ENCODE results near the gene PLXDC2. TPM values are rescaled to one million over a fixed set of nuclear protein-coding genes. Genes with fewer than 3 reads are reported as not detected.

The PLXDC2 gene
- total RNA-seq, 8 experiments from 2014 or later = 3.7 to 129 (median 7.6) TPM

DNA sequence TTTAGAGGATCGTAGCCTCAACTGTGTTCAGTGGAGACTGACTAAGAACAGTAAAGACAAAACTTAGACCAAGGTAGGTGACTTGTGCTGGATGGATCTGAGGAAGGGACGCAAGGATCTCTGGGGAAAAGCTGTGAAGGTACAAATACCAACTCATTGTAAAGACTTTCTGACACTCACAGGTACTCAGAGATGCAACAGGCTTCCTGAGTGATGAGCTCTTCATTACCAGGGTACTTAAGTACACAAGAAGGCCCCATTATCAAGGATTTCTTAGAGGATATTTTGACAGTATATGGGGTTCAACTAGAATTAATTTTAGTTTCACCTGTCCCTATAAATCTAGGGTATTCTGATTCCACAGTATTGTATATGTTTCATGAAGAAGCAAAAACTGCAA, 440.7 kb downstream of the PLXDC2 start:
- Histone ChIP-seq H3K27ac (no peak overlapping the region), H3K4me1 (replicated peaks in 1 of 2) (no peaks in the 10 kb centered on the region), H3K4me3 (no peak overlapping the region)
- no peak for ATAC-seq (replicated peaks in 6 of 8)
- WGBS, 10 experiments = 29 to 100% (median 100%) methylated on average over 1 to 2 of the region's 2 CpGs; no CpG with 5 or more reads in 3 of the 10 experiments
- in situ Hi-C loops (cut with MboI; ENCODE audit: low pct_unique_long_range_greater_than_20kb in 2 of 9, low sequenced_read_pairs in 9 of 9, unreplicated experiment in 9 of 9) = no loop called here

DNA sequence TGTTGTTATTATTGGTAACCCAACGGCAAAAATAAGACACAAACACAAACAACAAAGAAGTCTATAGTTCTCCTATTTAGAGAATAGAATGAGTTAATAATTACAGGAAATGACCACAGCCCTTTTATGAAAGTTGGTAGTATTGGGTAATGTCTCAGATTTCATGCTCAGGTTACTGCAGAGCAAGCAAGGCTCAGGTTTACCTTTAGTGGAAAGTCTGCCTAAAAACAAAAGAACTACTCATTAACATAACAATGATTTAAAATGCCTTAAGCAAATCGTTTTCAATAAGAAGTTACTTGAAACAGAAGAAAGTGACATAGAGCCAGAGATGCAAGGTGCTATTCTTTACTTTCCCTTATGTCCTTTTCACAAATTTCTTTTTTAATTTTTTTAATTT, 441.2 kb downstream of the PLXDC2 start:
- in situ Hi-C loops (cut with MboI; ENCODE audit: low pct_unique_long_range_greater_than_20kb in 2 of 9, low sequenced_read_pairs in 9 of 9, unreplicated experiment in 9 of 9) = no loop called here
- Histone ChIP-seq H3K27ac (no peak overlapping the region), H3K4me3 (no peak overlapping the region)

DNA sequence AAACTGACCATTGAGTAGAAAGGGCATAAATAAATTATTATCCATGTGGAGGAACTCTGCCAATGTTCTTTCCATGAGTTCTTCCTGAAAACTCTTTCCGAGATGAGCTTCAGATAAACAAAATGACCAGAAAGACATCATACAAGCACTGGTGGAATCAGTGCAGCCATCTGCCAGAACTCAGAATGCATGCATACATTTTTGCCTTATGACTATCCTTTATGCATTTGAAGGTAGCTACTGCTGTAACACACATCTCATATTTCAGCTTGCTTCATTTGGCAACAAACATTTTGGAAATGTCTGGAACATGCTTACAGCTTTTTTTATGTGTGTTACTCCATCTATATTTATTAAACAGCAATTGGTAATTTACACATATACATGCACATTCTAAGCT, 448.9 kb downstream of the PLXDC2 start:
- H3K27ac ChIP-seq = no peak overlapping the region
- peak in 1 of 8 experiments; percentile 38 for ATAC-seq (replicated peaks in 6 of 8)

More for the DNA sequence above, 441.2 kb downstream of the PLXDC2 start:
- ATAC-seq (replicated peaks in 6 of 8) = no peak
- WGBS, 10 experiments = 10 to 50% (median 25%) methylated on average over 1 to 2 of the region's 2 CpGs
- H3K4me1 ChIP-seq (replicated peaks in 1 of 2) = no peaks in the 10 kb centered on the region

GRCh38 chr10:20267734-20268133, 451.5 kb downstream of the PLXDC2 start:
- Histone ChIP-seq H3K4me3 (no peak overlapping the region), H3K27ac (no peak overlapping the region), H3K4me1 (replicated peaks in 1 of 2) (peaks cover 0 to 6% of the 10 kb centered on the region in 2 donors)
- no peak for ATAC-seq (replicated peaks in 6 of 8)
- in situ Hi-C loops (cut with MboI; ENCODE audit: low pct_unique_long_range_greater_than_20kb in 2 of 9, low sequenced_read_pairs in 9 of 9, unreplicated experiment in 9 of 9) = no loop called here

More for the DNA sequence above, 448.9 kb downstream of the PLXDC2 start:
- 0 to 100% (median 94%) methylated on average over 1 of the region's 1 CpG for WGBS, 10 experiments
- peaks cover 0 to 6% of the 10 kb centered on the region in 2 donors for H3K4me1 ChIP-seq (replicated peaks in 1 of 2)
- in situ Hi-C loops (cut with MboI; ENCODE audit: low pct_unique_long_range_greater_than_20kb in 2 of 9, low sequenced_read_pairs in 9 of 9, unreplicated experiment in 9 of 9) = no loop called here
- no peak overlapping the region for H3K4me3 ChIP-seq

DNA sequence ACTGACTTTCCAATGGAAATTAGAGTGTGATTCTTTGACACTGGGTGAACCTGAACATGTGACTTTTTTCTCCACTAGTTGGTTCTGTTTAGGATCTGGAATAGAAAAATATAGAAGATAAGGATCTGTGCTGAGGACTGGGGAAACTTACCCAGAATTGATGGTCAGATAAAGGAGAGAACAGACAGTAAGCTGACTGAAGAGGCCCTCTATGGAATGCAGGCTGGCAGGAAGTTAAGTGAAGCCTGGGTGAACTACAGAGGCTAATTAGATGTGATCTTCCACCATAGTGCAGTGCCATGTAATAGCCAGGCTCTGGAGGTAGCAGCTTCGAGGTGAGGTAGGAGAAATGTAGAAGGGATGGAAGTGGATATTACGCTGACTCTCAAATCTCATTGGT, 455.3 kb downstream of the PLXDC2 start:
- ATAC-seq (replicated peaks in 6 of 8) = no peak
- in situ Hi-C loops (cut with MboI; ENCODE audit: low pct_unique_long_range_greater_than_20kb in 2 of 9, low sequenced_read_pairs in 9 of 9, unreplicated experiment in 9 of 9) = no loop called here

GRCh38 chr10:20272608-20273007, 456.4 kb downstream of the PLXDC2 start:
- in situ Hi-C loops (cut with MboI; ENCODE audit: low pct_unique_long_range_greater_than_20kb in 2 of 9, low sequenced_read_pairs in 9 of 9, unreplicated experiment in 9 of 9) = no loop called here
- Histone ChIP-seq H3K4me3 (no peak overlapping the region), H3K4me1 (replicated peaks in 1 of 2) (peaks cover 0 to 15% of the 10 kb centered on the region in 2 donors), H3K27ac (no peak overlapping the region)
- WGBS, 10 experiments = 9 to 100% (median 60%) methylated on average over 1 to 2 of the region's 2 CpGs; no CpG with 5 or more reads in 1 of the 10 experiments
- ATAC-seq (replicated peaks in 6 of 8) = no peak

More for the DNA sequence above, 455.3 kb downstream of the PLXDC2 start:
- WGBS, 10 experiments = 17 to 100% (median 75%) methylated on average over 1 to 2 of the region's 2 CpGs; no CpG with 5 or more reads in 2 of the 10 experiments
- H3K4me1 ChIP-seq (replicated peaks in 1 of 2) = peaks cover 0 to 12% of the 10 kb centered on the region in 2 donors
- H3K4me3 ChIP-seq = no peak overlapping the region
- H3K27ac ChIP-seq = no peak overlapping the region

DNA sequence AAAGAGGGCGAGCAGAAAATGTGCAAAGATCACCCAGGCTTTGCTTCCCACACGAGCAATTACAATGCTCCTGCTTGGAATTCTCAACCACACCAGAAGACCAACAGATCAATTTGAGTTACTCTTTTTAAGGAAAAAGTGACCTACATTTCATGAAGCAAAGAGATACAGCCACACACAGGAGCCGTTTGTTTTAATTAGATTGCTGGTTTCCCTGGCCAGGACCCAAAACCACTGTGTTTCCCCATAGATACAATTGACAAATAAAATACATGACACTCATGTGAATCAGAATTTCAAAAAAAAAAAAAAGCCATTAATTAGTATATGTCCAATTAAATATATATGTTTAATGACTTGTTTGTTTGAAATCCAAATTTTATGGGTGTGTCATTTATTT, 458.3 kb downstream of the PLXDC2 start:
- H3K27ac ChIP-seq = no peak overlapping the region
- WGBS, 10 experiments = 6 to 100% (median 82%) methylated on average over 1 to 3 of the region's 3 CpGs
- H3K4me3 ChIP-seq = no peak overlapping the region
- in situ Hi-C loops (cut with MboI; ENCODE audit: low pct_unique_long_range_greater_than_20kb in 2 of 9, low sequenced_read_pairs in 9 of 9, unreplicated experiment in 9 of 9) = no loop called here
- no peak for ATAC-seq (replicated peaks in 6 of 8)
- H3K4me1 ChIP-seq (replicated peaks in 1 of 2) = peaks cover 0 to 9% of the 10 kb centered on the region in 2 donors

DNA sequence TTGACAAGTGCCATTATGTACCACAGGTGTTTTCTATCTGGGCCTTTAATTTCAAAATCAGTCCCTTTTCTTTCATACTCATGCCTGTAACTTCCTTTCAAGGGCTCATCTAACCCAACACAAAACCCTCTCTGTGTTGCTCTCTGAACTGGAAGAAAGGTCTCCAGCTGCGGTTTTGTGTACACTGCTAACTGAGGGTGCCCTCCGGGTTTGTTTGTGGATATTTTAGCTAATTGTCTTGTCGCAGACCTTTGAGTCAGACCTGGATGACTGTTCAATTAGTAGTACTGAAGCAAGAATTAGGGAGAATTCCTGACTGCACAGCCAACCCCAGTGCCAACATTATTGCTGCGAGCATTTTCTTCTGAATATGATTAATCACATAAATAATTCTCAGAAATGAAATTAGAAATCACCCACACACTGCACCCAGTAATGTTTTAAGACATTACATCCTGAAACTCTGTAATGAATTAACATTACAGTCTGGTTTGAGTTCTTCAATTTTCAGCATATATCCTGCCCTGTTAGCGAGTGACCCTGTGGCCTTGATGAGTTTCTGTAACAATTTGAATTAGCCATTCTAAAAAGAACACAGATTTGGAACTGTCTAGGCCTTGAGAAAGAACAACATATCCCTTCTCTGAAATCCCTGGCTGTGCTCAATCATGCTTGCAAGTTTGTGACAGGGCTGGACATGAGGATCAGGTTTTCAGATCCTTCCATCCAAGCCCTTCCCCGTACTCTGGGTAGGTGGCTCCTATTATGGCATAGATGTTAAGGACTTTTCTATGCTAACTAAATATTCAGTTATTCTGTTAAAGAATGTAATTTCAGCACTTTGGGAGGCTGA, 460.1 kb downstream of the PLXDC2 start:
- Histone ChIP-seq H3K4me1 (replicated peaks in 1 of 2) (peaks cover 0 to 9% of the 10 kb centered on the region in 2 donors), H3K4me3 (no peak overlapping the region), H3K27ac (no peak overlapping the region)
- peak in 4 of 8 experiments; percentile 26 to 65 (median 47) for ATAC-seq (replicated peaks in 6 of 8)
- WGBS, 10 experiments = 27 to 100% (median 56%) methylated on average over 1 to 6 of the region's 6 CpGs; no CpG with 5 or more reads in 2 of the 10 experiments
- in situ Hi-C loops (cut with MboI; ENCODE audit: low pct_unique_long_range_greater_than_20kb in 2 of 9, low sequenced_read_pairs in 9 of 9, unreplicated experiment in 9 of 9) = no loop called here

DNA sequence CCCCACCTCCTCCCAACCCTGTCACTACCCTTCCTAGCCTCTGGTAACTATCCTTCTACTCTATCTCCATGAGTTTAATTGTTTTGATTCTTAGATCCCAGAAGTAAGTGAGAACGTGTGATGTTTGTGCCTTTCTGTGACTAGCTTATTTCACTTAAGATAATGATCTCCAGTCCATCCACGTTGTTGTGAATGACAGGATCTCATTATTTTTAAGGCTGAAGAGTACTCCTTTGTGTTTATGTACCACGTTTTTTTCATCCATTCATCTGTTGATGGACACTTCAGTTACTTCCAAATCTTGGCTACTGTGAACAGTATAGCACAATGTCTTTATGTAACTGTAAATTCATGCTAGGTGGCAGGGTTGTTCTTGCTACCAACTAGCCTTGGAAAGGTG, 461.6 kb downstream of the PLXDC2 start:
- no peak overlapping the region for H3K4me3 ChIP-seq
- in situ Hi-C loops (cut with MboI; ENCODE audit: low pct_unique_long_range_greater_than_20kb in 2 of 9, low sequenced_read_pairs in 9 of 9, unreplicated experiment in 9 of 9) = no loop called here
- H3K4me1 ChIP-seq (replicated peaks in 1 of 2) = peaks cover 0 to 9% of the 10 kb centered on the region in 2 donors
- ATAC-seq (replicated peaks in 6 of 8) = no peak
- no peak overlapping the region for H3K27ac ChIP-seq
- WGBS, 10 experiments = 17 to 90% (median 53%) methylated on average over 1 to 3 of the region's 3 CpGs; no CpG with 5 or more reads in 2 of the 10 experiments

DNA sequence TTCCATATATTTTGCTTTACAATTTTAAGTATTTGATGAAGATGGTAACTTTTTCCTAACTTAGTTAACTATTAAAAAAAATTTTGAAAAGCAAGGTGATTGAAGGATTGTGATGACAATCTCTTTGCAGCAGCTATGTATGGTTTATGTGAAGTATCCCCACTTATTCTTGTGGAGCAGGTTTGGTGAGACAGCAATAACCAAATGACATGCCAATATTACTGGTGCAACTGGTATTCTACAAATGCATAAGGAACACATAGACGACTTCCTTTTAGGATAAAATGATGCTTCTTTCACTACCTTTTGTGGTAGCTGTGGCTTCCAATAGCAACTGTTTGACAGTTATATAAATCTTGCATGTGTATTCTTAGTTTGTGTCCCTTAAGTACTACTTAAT, 465.3 kb downstream of the PLXDC2 start:
- WGBS, 10 experiments = 0 to 100% (median 83%) methylated on average over 1 of the region's 1 CpG; no CpG with 5 or more reads in 1 of the 10 experiments
- Histone ChIP-seq H3K4me3 (no peak overlapping the region), H3K4me1 (replicated peaks in 1 of 2) (peaks cover 0 to 2% of the 10 kb centered on the region in 2 donors), H3K27ac (no peak overlapping the region)
- ATAC-seq (replicated peaks in 6 of 8) = no peak
- in situ Hi-C loops (cut with MboI; ENCODE audit: low pct_unique_long_range_greater_than_20kb in 2 of 9, low sequenced_read_pairs in 9 of 9, unreplicated experiment in 9 of 9) = no loop called here

- in situ Hi-C loops (cut with MboI; ENCODE audit: low pct_unique_long_range_greater_than_20kb in 2 of 9, low sequenced_read_pairs in 9 of 9, unreplicated experiment in 9 of 9) = no loop called here
- no peak for ATAC-seq (replicated peaks in 6 of 8)
- 67 to 100% (median 82%) methylated on average over 1 to 5 of the region's 5 CpGs; no CpG with 5 or more reads in 3 of the 10 experiments for WGBS, 10 experiments
- H3K4me3 ChIP-seq = no peak overlapping the region
- H3K4me1 ChIP-seq (replicated peaks in 1 of 2) = peaks cover 0 to 8% of the 10 kb centered on the region in 2 donors
- H3K27ac ChIP-seq = no peak overlapping the region
These were observed 471.4 kb downstream of the PLXDC2 start for GRCh38 chr10:20287586-20287985.

GRCh38 chr10:20288060-20288459, 471.8 kb downstream of the PLXDC2 start:
- ATAC-seq (replicated peaks in 6 of 8) = no peak
- Histone ChIP-seq H3K4me3 (no peak overlapping the region), H3K4me1 (replicated peaks in 1 of 2) (peaks cover 0 to 8% of the 10 kb centered on the region in 2 donors), H3K27ac (no peak overlapping the region)
- 0 to 90% (median 75%) methylated on average over 1 to 6 of the region's 6 CpGs; no CpG with 5 or more reads in 1 of the 10 experiments for WGBS, 10 experiments
- in situ Hi-C loops (cut with MboI; ENCODE audit: low pct_unique_long_range_greater_than_20kb in 2 of 9, low sequenced_read_pairs in 9 of 9, unreplicated experiment in 9 of 9) = no loop called here

DNA sequence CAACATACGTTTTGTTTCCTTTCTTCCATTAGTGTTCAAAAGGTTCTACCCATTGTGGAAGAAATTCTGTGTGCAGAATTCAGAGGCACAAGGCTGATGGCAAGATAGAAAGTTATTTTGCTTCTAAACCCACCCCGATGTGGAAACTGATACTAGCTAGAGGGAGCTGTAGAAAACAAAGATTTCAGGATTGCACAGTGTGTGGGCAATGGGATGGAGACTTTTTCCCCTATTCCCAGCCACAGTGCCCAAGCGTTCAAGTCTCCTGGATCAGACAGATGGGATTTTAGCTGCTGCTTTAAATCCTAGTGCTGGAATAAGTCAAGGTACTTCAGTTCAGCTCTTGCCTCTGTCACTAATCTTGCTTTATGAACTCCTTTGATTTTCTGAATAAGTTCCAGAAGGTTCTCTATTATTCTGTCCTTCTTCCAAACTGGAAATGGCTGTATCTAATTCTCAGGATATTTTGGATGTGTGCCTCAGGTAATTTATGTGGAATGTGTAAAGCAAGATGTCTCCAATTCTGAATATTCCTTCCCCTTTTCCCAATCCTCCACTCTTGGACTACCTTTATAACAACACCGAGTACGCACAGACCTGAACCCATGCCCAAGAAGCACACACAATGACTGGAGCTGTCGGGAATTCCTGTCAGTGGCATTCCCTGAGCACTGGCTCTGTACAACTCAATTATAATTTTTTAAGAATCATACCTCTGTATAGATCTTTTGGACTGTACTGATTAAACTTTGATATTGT, 473.0 kb downstream of the PLXDC2 start:
- no peak for ATAC-seq (replicated peaks in 6 of 8)

More for the DNA sequence above, 473.0 kb downstream of the PLXDC2 start:
- in situ Hi-C loops (cut with MboI; ENCODE audit: low pct_unique_long_range_greater_than_20kb in 2 of 9, low sequenced_read_pairs in 9 of 9, unreplicated experiment in 9 of 9) = no loop called here
- peaks cover 0 to 8% of the 10 kb centered on the region in 2 donors for H3K4me1 ChIP-seq (replicated peaks in 1 of 2)
- WGBS, 10 experiments = 0 to 100% (median 79%) methylated on average over 1 to 6 of the region's 6 CpGs
- H3K4me3 ChIP-seq = no peak overlapping the region
- no peak overlapping the region for H3K27ac ChIP-seq
